ENCODE measurements around the gene CCR5AS.
A peak's percentile ranks its signal among the peaks of the same experiment; 100 is the strongest.
"Not testable (repeated sequence)": the region's sequence is repeated elsewhere in the genome, so short reads cannot be mapped to it uniquely, and the experiment has no call there.

Gene CCR5AS

GRCh38 chr3:46397111-46397510, 9.8 kb downstream of the CCR5AS start:
- no peaks in the 10 kb centered on the region for H3K27me3 ChIP-seq
- H3K4me2 ChIP-seq: no peak overlapping the region
- peaks cover 8% of the 10 kb centered on the region for H3K4me1 ChIP-seq
- H4K20me1 ChIP-seq: no peaks in the 10 kb centered on the region
- no peaks in the 10 kb centered on the region for H3K9me3 ChIP-seq
- H3K9ac ChIP-seq: no peak overlapping the region
- TF ChIP-seq Cebpa-rat (IDR thresholded peaks at IDR 0.05): no peak
- no peak overlapping the region for H3K27ac ChIP-seq
- no peak overlapping the region for H3K4me3 ChIP-seq
- H3K36me3 ChIP-seq: no peaks in the 10 kb centered on the region

- no peaks in the 10 kb centered on the region for H3K9me3 ChIP-seq
- peak overlapping the region; percentile 17; the same call in 1 of the 2 replicates for H3K4me2 ChIP-seq
- H3K4me3 ChIP-seq: no peak overlapping the region
- no peaks in the 10 kb centered on the region for H3K27me3 ChIP-seq
- no peaks in the 10 kb centered on the region for H3K36me3 ChIP-seq
- H3K27ac ChIP-seq: no peak overlapping the region
- no peak for TF ChIP-seq Cebpa-rat (IDR thresholded peaks at IDR 0.05)
- H3K9ac ChIP-seq: no peak overlapping the region
- H3K4me1 ChIP-seq: peaks cover 8% of the 10 kb centered on the region
- H4K20me1 ChIP-seq: no peaks in the 10 kb centered on the region
Measured at GRCh38 chr3:46395766-46396530, 10.9 kb downstream of the CCR5AS start.

- no peaks in the 10 kb centered on the region for H3K27me3 ChIP-seq
- no peak for TF ChIP-seq Cebpa-rat (IDR thresholded peaks at IDR 0.05)
- no peak overlapping the region for H3K4me3 ChIP-seq
- H3K4me1 ChIP-seq: peaks cover 8% of the 10 kb centered on the region
- no peak overlapping the region for H3K27ac ChIP-seq
- H3K36me3 ChIP-seq: no peaks in the 10 kb centered on the region
- no peaks in the 10 kb centered on the region for H3K9me3 ChIP-seq
- no peak overlapping the region for H3K4me2 ChIP-seq
- no peaks in the 10 kb centered on the region for H4K20me1 ChIP-seq
- H3K9ac ChIP-seq: no peak overlapping the region
Measured at GRCh38 chr3:46395210-46395661, 11.6 kb downstream of the CCR5AS start.

- Histone ChIP-seq H3K9ac (no peak overlapping the region), H3K4me3 (no peak overlapping the region), H3K4me2 (no peak overlapping the region), H3K4me1 (peaks cover 8% of the 10 kb centered on the region), H3K27ac (no peak overlapping the region), H3K9me3 (no peaks in the 10 kb centered on the region), H3K27me3 (no peaks in the 10 kb centered on the region), H3K36me3 (no peaks in the 10 kb centered on the region), H4K20me1 (no peaks in the 10 kb centered on the region)
- TF ChIP-seq Cebpa-rat (IDR thresholded peaks at IDR 0.05): no peak
Measured at GRCh38 chr3:46393554-46394434, 13.1 kb downstream of the CCR5AS start.

- Histone ChIP-seq H3K9ac (no peak overlapping the region), H3K27me3 (no peaks in the 10 kb centered on the region), H3K36me3 (no peaks in the 10 kb centered on the region), H3K27ac (no peak overlapping the region), H3K9me3 (peaks cover under 1% of the 10 kb centered on the region; the same call in 1 of the 2 replicates), H3K4me2 (no peak overlapping the region), H4K20me1 (no peaks in the 10 kb centered on the region), H3K4me3 (no peak overlapping the region), H3K4me1 (peaks cover 8% of the 10 kb centered on the region)
- no peak for TF ChIP-seq Cebpa-rat (IDR thresholded peaks at IDR 0.05)
Measured at GRCh38 chr3:46393011-46393410, 13.9 kb downstream of the CCR5AS start.

- not testable (repeated sequence) for H3K27ac ChIP-seq, H3K9ac ChIP-seq, H3K4me3 ChIP-seq, H3K36me3 ChIP-seq, H3K27me3 ChIP-seq, H3K4me2 ChIP-seq, H3K4me1 ChIP-seq, H4K20me1 ChIP-seq
- peaks cover 11% of the 10 kb centered on the region for H3K9me3 ChIP-seq
Measured at GRCh38 chr3:46391526-46391925, 15.3 kb downstream of the CCR5AS start.

GRCh38 chr3:46389306-46389705, 17.6 kb downstream of the CCR5AS start:
- Histone ChIP-seq H3K4me2 (no peak overlapping the region), H3K4me1 (peaks cover 9% of the 10 kb centered on the region), H3K9ac (no peak overlapping the region), H3K4me3 (no peak overlapping the region), H3K9me3 (peaks cover 11% of the 10 kb centered on the region), H3K27ac (no peak overlapping the region), H4K20me1 (no peaks in the 10 kb centered on the region), H3K36me3 (no peaks in the 10 kb centered on the region), H3K27me3 (no peaks in the 10 kb centered on the region)
- no peak for TF ChIP-seq Cebpa-rat (IDR thresholded peaks at IDR 0.05)

GRCh38 chr3:46388847-46389246, 18.0 kb downstream of the CCR5AS start:
- H4K20me1 ChIP-seq, H3K36me3 ChIP-seq, H3K4me3 ChIP-seq, H3K9ac ChIP-seq, H3K27me3 ChIP-seq, H3K4me2 ChIP-seq, H3K27ac ChIP-seq: not testable (repeated sequence)
- Histone ChIP-seq H3K4me1 (peaks cover 13% of the 10 kb centered on the region), H3K9me3 (peaks cover 11% of the 10 kb centered on the region)

GRCh38 chr3:46386205-46386604, 20.7 kb downstream of the CCR5AS start:
- Histone ChIP-seq H3K9ac (no peak overlapping the region), H3K27me3 (no peaks in the 10 kb centered on the region), H3K27ac (no peak overlapping the region), H3K36me3 (no peaks in the 10 kb centered on the region), H4K20me1 (no peaks in the 10 kb centered on the region), H3K4me1 (peaks cover 25% of the 10 kb centered on the region), H3K4me2 (no peak overlapping the region), H3K9me3 (peaks cover 11% of the 10 kb centered on the region), H3K4me3 (no peak overlapping the region)
- TF ChIP-seq Cebpa-rat (IDR thresholded peaks at IDR 0.05): no peak

- H3K27ac ChIP-seq: peak overlapping the region; percentile 88
- H3K27me3 ChIP-seq: no peaks in the 10 kb centered on the region
- peak overlapping the region; percentile 71; the same call in 1 of the 2 replicates for H3K9ac ChIP-seq
- peaks cover 35% of the 10 kb centered on the region for H3K4me1 ChIP-seq
- no peak for TF ChIP-seq Cebpa-rat (IDR thresholded peaks at IDR 0.05)
- H3K4me2 ChIP-seq: peak overlapping the region; percentile 86
- H4K20me1 ChIP-seq: no peaks in the 10 kb centered on the region
- no peak overlapping the region for H3K4me3 ChIP-seq
- peaks cover 11% of the 10 kb centered on the region for H3K9me3 ChIP-seq
- H3K36me3 ChIP-seq: no peaks in the 10 kb centered on the region
Measured at GRCh38 chr3:46383951-46384330, 22.9 kb downstream of the CCR5AS start.
